ENCODE data around the gene MASP2.
"Not testable (repeated sequence)": the region's sequence is repeated elsewhere in the genome, so short reads cannot be mapped to it uniquely, and the experiment has no call there.

- TF ChIP-seq, protein P1, sequence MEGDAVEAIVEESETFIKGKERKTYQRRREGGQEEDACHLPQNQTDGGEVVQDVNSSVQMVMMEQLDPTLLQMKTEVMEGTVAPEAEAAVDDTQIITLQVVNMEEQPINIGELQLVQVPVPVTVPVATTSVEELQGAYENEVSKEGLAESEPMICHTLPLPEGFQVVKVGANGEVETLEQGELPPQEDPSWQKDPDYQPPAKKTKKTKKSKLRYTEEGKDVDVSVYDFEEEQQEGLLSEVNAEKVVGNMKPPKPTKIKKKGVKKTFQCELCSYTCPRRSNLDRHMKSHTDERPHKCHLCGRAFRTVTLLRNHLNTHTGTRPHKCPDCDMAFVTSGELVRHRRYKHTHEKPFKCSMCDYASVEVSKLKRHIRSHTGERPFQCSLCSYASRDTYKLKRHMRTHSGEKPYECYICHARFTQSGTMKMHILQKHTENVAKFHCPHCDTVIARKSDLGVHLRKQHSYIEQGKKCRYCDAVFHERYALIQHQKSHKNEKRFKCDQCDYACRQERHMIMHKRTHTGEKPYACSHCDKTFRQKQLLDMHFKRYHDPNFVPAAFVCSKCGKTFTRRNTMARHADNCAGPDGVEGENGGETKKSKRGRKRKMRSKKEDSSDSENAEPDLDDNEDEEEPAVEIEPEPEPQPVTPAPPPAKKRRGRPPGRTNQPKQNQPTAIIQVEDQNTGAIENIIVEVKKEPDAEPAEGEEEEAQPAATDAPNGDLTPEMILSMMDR (IDR thresholded peaks at IDR 0.05): not testable (repeated sequence)
- TF ChIP-seq, protein P2, sequence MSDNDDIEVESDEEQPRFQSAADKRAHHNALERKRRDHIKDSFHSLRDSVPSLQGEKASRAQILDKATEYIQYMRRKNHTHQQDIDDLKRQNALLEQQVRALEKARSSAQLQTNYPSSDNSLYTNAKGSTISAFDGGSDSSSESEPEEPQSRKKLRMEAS (IDR thresholded peaks at IDR 0.05; ENCODE audit: low read depth): not testable (repeated sequence)
- not testable (repeated sequence) for TF ChIP-seq POLR2AphosphoS5 (IDR thresholded peaks at IDR 0.05; ENCODE audit: low read depth, low read length); SMC3 (IDR thresholded peaks at IDR 0.05; ENCODE audit: low read depth, low read length); NFIC (IDR thresholded peaks at IDR 0.05; ENCODE audit: borderline replicate concordance); CHD2 (IDR thresholded peaks at IDR 0.05; ENCODE audit: low read length, partially characterized antibody); RXRA (IDR thresholded peaks at IDR 0.05; ENCODE audit: borderline replicate concordance, low read depth)
Measured at GRCh38 chr1:11073398-11073797, 26.4 kb upstream of the MASP2 start.

All from SK-N-SH (cell line).